K562 treated with DMSO at 1 percent for 48 hours (cell line): ENCODE measurements around the gene CGB2. TPM values are rescaled to one million over a fixed set of nuclear protein-coding genes. Genes with fewer than 3 reads are reported as not detected.

Experiments
- total RNA-seq: library from RNA; unstranded; fragments of 300-600 nt; gene quantifications from 2 replicates; pipeline ENCODE4 v1.2.3, GENCODE V29; 2022; ENCODE audit warnings: low replicate concordance; ENCODE audit errors: extremely low read depth

The CGB2 gene
- total RNA-seq: not detected in 2 replicates

DNA sequence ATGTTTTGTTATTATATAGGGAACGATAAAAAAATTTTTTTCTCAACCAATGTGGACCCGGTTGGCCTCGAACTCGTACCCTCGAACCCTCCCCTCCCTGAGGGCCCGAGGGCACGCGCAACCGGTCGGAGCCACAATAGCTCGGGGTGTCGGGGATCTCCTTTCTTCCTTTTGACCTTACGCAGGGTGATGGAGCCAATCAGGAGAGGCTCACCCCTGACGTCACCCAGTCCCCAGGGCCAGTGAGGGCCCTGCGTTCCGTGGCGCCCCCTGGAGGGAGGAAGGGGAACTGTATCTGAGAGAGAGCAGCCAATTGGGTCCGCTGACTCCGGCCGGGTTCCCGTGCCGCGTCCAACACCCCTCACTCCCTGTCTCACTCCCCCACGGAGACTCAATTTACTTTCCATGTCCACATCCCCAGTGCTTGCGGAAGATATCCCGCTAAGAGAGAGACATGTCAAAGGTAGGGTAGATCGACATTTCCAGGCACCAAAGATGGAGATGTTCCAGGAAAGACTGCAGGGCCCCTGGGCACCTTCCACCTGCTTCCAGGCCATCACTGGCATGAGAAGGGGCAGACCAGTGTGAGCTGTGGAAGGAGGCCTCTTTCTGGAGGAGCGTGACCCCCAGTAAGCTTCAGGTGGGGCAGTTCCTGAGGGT is at the start of gene CGB2:
TSS of gene CGB2 (plus strand) at position 249 of the 660 bp plus-strand sequence. CDS start at position 455, 206 bp downstream.

DNA sequence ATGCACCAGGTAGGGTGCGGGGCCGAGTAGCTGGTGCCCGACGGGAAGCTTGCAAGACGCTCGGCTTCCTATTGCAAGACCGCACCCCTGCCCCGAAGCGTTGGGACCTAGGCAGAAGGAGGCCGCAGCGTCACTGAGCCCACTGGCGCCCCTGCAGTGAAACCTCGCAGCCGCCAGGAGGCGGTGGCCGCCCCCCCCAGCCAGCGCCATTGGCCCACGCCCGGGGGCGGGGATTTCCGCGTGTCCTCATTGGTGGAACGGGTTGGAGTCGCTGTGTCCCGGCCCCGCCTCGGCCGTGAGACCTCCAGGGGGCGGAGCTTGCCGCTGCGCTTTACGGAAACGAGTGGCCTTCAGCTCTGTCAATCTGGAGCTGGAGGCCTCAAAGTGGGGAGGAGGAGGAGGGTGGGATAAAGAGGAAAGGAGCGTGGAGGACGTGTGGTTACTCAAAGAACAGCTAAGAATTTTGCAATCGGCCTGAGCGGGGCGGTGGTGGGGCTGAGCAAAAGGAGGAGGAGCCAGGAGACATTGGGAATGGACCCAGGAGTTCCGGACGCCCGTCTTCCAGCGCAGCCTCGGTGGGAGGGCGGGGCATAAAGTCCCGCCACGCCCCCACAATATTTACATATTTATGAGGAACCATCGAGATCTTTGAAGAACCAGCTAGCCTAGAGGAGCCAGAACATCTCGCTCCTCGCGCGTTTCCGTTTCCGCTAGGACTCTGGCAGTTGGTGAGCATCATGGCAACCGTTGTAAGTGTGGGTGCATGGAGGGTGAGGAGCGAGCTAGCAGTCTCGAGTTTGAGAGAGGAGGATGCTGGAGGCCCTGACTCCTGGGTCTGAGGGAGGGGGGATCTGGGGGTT is 38.3 kb upstream of the CGB2 start, which contains the start of the genes GYS1 and RUVBL2:
TSS of gene GYS1 (minus strand) at position 135 of the 860 bp plus-strand sequence. CDS start 197 bp downstream, outside the sequence.
TSS of gene RUVBL2 (plus strand) at position 713 of the 860 bp plus-strand sequence. CDS start at position 738, 25 bp downstream.

DNA sequence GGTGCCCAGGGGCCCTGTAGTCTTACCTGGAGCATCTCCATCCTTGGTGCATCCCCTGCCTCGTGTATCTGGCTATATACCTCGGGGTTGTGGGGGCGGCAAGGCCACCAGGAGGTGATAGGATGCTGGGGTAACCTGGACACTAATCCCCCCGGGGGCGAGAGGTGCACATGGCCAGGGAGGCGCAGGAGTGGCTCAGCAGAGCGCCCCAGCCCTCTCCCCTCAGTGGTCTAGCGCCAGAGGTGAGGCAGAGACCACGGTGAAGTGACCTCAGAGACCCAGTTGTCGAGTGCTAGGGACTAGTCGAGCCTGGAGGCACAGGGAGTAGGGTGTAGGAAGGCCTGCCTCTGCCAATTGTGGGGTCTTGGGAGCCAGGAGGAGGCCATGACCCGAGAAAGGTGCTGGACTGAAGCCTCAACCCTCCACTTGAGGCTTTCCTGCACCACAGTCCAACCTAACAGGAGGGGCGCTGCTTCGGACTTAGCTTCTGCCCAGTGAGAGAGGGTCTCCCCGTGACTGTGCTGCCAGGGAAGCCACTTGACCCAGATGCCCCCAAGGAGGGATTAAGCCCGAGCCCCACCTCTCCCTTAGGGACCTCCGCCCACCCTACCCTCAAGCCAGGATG is 14.5 kb upstream of the CGB2 start, which contains the start of gene LHB:
TSS of gene LHB (minus strand) at position 51 of the 625 bp plus-strand sequence. CDS start at position 41, 10 bp downstream.

DNA sequence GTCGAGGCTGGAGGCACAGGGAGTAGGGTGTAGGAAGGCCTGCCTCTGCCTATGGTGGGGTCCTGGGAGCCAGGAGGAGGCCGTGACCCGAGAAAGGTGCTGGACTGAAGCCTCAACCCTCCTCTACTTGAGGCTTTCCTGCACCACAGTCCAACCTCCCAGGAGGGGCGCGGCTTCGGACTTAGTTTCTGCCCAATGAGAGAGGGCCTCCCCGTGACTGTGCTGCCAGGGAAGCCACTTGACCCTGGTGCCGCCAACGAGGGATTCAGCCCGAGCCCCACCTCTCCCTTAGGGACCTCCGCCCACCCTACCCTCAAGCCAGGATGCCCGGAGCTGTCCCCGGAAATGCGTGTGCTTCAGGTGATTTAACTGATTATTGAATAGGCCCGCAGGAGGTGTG is 7.5 kb upstream of the CGB2 start, which contains the start of gene CGB3:
TSS of gene CGB3 (minus strand) at position 101 of the 400 bp plus-strand sequence. CDS start 362 bp downstream, outside the sequence.

DNA sequence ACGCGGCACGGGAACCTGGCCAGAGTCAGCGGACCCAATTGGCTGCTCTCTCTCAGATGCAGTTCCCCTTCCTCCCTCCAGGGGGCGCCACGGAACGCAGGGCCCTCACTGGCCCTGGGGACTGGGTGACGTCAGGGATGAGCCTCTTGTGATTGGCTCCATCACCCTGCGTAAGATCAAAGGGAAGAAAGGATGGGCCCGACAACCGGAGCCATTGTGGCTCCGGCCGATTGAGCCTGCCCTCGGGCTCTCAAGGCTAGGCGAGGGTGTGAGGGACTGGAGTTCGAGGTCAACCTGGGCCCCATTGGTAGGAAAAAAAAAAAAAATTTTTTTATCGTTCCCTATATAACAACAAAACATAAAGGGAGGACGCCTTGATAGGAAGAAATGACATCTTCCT is 5.1 kb downstream of the CGB2 start, which contains the start of gene CGB1:
TSS of gene CGB1 (minus strand) at position 81 of the 400 bp plus-strand sequence. CDS start 184 bp downstream, outside the sequence.

DNA sequence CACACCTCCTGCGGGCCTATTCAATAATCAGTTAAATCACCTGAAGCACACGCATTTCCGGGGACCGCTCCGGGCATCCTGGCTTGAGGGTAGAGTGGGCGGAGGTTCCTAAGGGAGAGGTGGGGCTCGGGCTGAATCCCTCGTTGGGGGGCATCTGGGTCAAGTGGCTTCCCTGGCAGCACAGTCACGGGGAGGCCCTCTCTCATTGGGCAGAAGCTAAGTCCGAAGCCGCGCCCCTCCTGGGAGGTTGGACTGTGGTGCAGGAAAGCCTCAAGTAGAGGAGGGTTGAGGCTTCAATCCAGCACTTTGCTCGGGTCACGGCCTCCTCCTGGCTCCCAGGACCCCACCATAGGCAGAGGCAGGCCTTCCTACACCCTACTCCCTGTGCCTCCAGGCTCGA is 11.9 kb downstream of the CGB2 start, which contains the start of gene CGB5:
TSS of gene CGB5 (plus strand) at position 301 of the 400 bp plus-strand sequence. CDS start 362 bp downstream, outside the sequence.

DNA sequence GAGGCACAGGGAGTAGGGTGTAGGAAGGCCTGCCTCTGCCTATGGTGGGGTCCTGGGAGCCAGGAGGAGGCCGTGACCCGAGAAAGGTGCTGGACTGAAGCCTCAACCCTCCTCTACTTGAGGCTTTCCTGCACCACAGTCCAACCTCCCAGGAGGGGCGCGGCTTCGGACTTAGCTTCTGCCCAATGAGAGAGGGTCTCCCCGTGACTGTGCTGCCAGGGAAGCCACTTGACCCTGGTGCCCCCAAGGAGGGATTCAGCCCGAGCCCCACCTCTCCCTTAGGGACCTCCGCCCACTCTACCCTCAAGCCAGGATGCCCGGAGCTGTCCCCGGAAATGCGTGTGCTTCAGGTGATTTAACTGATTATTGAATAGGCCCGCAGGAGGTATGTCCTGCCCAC is 17.3 kb downstream of the CGB2 start, which contains the start of gene CGB8:
TSS of gene CGB8 (minus strand) at position 101 of the 400 bp plus-strand sequence. CDS start 372 bp downstream, outside the sequence.

DNA sequence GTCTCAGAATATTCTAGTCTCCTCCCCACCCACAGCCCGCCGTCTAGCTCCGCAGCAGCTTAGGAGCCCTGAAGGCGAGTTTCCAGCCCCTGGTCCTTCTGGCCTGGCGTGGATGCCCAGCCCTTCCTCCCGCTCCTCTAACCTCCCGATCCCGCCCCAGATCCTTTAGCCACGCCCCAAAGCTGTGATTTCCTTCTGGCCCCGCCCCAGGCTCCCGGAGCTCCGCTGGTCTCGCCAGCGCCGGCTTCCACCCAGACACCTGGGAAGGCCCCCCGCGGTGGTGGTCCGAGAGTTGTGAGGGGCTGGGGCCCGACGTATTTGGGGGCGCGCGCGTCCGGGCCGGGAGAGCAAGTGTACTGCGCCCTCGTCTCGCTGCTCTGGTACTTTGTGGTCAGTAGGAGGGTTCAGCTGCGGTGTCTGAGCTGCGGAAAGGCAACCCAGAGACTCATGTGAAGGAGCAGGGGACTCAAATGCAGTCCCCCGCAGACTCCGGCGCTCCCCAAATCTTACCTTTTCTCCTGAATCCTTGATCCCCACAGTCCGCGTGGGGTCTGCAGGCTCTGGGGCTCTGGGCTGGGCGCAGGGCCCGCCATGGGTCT is 26.0 kb downstream of the CGB2 start, which contains the start of gene CGB7:
TSS of gene CGB7 (minus strand) at position 114 of the 599 bp plus-strand sequence. CDS start 2,374 bp downstream, outside the sequence.

DNA sequence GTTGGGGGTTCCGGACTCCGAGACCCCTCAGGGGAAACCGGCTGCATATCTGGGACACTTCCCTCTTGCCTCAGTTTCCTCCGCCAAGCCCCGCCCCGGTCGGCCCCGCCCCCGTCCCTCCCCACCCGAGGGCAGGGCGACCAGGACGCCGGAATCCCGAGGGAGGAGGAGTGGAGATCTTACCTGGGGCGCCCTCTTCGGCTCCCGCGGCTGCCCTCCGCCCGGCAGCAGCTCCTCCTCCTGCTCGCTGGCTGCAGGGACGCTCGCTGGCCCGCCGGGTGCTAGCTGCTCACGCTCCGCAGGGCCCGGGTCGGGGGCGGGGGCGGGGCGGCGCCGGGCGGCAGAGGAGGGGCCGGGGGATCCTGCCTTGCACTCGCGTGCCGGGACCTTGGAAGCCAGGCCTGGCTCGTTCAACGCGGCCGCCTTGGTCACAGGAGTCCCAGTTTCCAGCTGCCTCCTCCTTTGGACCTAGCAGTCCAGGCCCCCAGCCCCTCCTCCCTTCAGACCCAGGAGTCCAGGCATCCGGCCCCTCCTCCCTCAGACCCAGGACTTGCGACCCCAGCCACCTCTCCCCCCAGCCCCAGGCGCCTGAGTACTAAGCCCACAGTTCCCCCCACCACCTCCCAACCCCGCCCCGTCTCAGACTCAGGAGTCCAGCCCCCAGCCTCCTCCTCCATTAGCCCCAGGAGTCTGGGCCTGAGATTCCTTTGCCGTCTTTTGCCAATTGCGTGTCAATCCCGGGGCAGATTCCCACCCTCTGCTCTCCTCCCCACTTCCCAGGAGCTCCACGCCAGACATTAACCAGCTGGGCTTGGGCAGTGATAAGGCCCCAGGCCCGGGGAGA is 33.3 kb downstream of the CGB2 start, which contains the start of gene NTF4:
TSS of gene NTF4 (minus strand) at position 51 of the 844 bp plus-strand sequence. CDS start 2,821 bp downstream, outside the sequence.

Other genes with a start within 250 kb of the CGB2 start
- not detected in 2 replicates for gene BCAT2, start 220.9 kb upstream of the CGB2 start, total RNA-seq
- gene HSD17B14, start 195.4 kb upstream of the CGB2 start, total RNA-seq: not detected in 2 replicates
- gene PLEKHA4, start 163.3 kb upstream of the CGB2 start, total RNA-seq: not detected in 2 replicates
- gene PPP1R15A, start 159.5 kb upstream of the CGB2 start, total RNA-seq: not detected in 2 replicates
- not detected in 2 replicates for gene TULP2, start 133.1 kb upstream of the CGB2 start, total RNA-seq
- 924 and 1,522 TPM in 2 replicates for gene NUCB1, start 131.6 kb upstream of the CGB2 start, total RNA-seq
- gene DHDH, start 98.2 kb upstream of the CGB2 start, total RNA-seq: not detected in 2 replicates
- gene BAX, start 77.0 kb upstream of the CGB2 start, total RNA-seq: not detected in 2 replicates
- gene FTL, start 66.6 kb upstream of the CGB2 start, total RNA-seq: 5,393 and 6,511 TPM in 2 replicates
- gene GYS1, start 38.6 kb upstream of the CGB2 start, total RNA-seq: 109 TPM in 1 of 2 replicates, not detected in the other
- not detected in 2 replicates for gene RUVBL2, start 38.0 kb upstream of the CGB2 start, total RNA-seq
- gene LHB, start 14.8 kb upstream of the CGB2 start, total RNA-seq: not detected in 2 replicates
- gene CGB3, start 7.6 kb upstream of the CGB2 start, total RNA-seq: not detected in 2 replicates
- not detected in 2 replicates for gene CGB1, start 5.0 kb downstream of the CGB2 start, total RNA-seq
- gene CGB5, start 12.0 kb downstream of the CGB2 start, total RNA-seq: not detected in 2 replicates
- not detected in 2 replicates for gene CGB8, start 17.2 kb downstream of the CGB2 start, total RNA-seq
- gene CGB7, start 25.9 kb downstream of the CGB2 start, total RNA-seq: not detected in 2 replicates
- gene NTF4, start 32.9 kb downstream of the CGB2 start, total RNA-seq: not detected in 2 replicates
- not detected in 2 replicates for gene KCNA7, start 40.8 kb downstream of the CGB2 start, total RNA-seq
- not detected in 2 replicates for gene SNRNP70, start 53.6 kb downstream of the CGB2 start, total RNA-seq
- gene LIN7B, start 82.5 kb downstream of the CGB2 start, total RNA-seq: not detected in 2 replicates
- not detected in 2 replicates for gene C19orf73, start 87.3 kb downstream of the CGB2 start, total RNA-seq
- gene PPFIA3, start 87.7 kb downstream of the CGB2 start, total RNA-seq: not detected in 2 replicates
- gene HRC, start 123.5 kb downstream of the CGB2 start, total RNA-seq: not detected in 2 replicates
- gene TRPM4, start 125.9 kb downstream of the CGB2 start, total RNA-seq: 127 TPM in 1 of 2 replicates, not detected in the other